Trophoblast cell (in vitro differentiated cells and primary cell): ENCODE results near the gene FOXK2.
"Not testable (repeated sequence)": the region's sequence is repeated elsewhere in the genome, so short reads cannot be mapped to it uniquely, and the experiment has no call there.

Experiments
- DNase-seq, 2 donors: peaks; one replicate each; pipeline ENCODE4 v3.0.0-alpha.2; 2016
- H2AFZ ChIP-seq: 2 replicates; pipeline ENCODE4 v1.6.1; 2013; ENCODE audit warnings: low read length, moderate library complexity, mild to moderate bottlenecking; ENCODE audit not compliant: insufficient read depth, poor library complexity
- H2AK5ac ChIP-seq: 2 replicates; pipeline ENCODE4 v1.6.1; 2013; ENCODE audit warnings: mild to moderate bottlenecking, low read length
- H2BK120ac ChIP-seq: 2 replicates; pipeline ENCODE4 v1.6.1; 2013; ENCODE audit warnings: low read length, mild to moderate bottlenecking, moderate library complexity; ENCODE audit not compliant: insufficient read depth, poor library complexity
- H2BK12ac ChIP-seq: 2 replicates; pipeline ENCODE4 v1.6.1; 2013; ENCODE audit warnings: mild to moderate bottlenecking, low read length, moderate library complexity
- H2BK5ac ChIP-seq: 2 replicates; pipeline ENCODE4 v1.6.1; 2013; ENCODE audit warnings: low read length, low read depth, moderate library complexity, mild to moderate bottlenecking; ENCODE audit not compliant: poor library complexity
- H3K14ac ChIP-seq: 2 replicates; pipeline ENCODE4 v1.6.1; 2013; ENCODE audit warnings: mild to moderate bottlenecking, low read length
- H3K18ac ChIP-seq: 2 replicates; pipeline ENCODE4 v1.6.1; 2013; ENCODE audit warnings: mild to moderate bottlenecking, low read length
- H3K23ac ChIP-seq: 2 replicates; pipeline ENCODE4 v1.6.1; 2013; ENCODE audit warnings: low read length
- H3K27ac ChIP-seq: 2 replicates; pipeline ENCODE4 v1.5.1; 2013; ENCODE audit warnings: low read depth, mild to moderate bottlenecking, inconsistent platforms, low read length, moderate library complexity
- H3K27me3 ChIP-seq: 2 replicates; pipeline ENCODE4 v1.6.1; 2013; ENCODE audit warnings: inconsistent platforms, mild to moderate bottlenecking, low read length, moderate library complexity; ENCODE audit not compliant: insufficient read depth
- H3K36me3 ChIP-seq, 2 experiments: 1 replicate in 1 of 2; 2 replicates in 1 of 2; pipeline ENCODE4 v1.6.1; 2013; ENCODE audit warnings: low read length in 2 of 2, mild to moderate bottlenecking in 2 of 2, moderate library complexity in 1 of 2; ENCODE audit not compliant: insufficient read depth in 2 of 2, control insufficient read depth in 1 of 2
- H3K4ac ChIP-seq: 2 replicates; pipeline ENCODE4 v1.6.1; 2013; ENCODE audit warnings: low read depth, mild to moderate bottlenecking, low read length, moderate library complexity
- H3K4me1 ChIP-seq, 2 experiments: 1 replicate in 1 of 2; 2 replicates in 1 of 2; pipeline ENCODE4 v1.6.1; 2013; ENCODE audit warnings: low read length in 2 of 2, mild to moderate bottlenecking in 2 of 2, moderate library complexity in 1 of 2; ENCODE audit not compliant: insufficient read depth in 2 of 2, control insufficient read depth in 1 of 2
- H3K4me2 ChIP-seq: 2 replicates; pipeline ENCODE4 v1.6.1; 2013; ENCODE audit warnings: inconsistent platforms, mild to moderate bottlenecking, low read length, moderate library complexity
- H3K4me3 ChIP-seq: 2 replicates; pipeline ENCODE4 v1.5.1; 2013; ENCODE audit warnings: mild to moderate bottlenecking, low read depth, low read length, inconsistent platforms
- H3K79me1 ChIP-seq: one replicate; pipeline ENCODE4 v1.6.1; 2013; ENCODE audit warnings: low read length
- H3K79me2 ChIP-seq: 2 replicates; pipeline ENCODE4 v1.6.1; 2013; ENCODE audit warnings: low read length, mild to moderate bottlenecking; ENCODE audit not compliant: control insufficient read depth, insufficient read depth, poor library complexity
- H3K9ac ChIP-seq: 2 replicates; pipeline ENCODE4 v1.6.1; 2013; ENCODE audit warnings: mild to moderate bottlenecking, low read length
- H3K9me3 ChIP-seq: 2 replicates; pipeline ENCODE4 v1.6.1; 2013; ENCODE audit warnings: low read depth, mild to moderate bottlenecking, control low read depth, inconsistent platforms, low read length; ENCODE audit not compliant: insufficient read depth
- H4K12ac ChIP-seq: 2 replicates; pipeline ENCODE4 v1.6.1; 2013; ENCODE audit warnings: low read depth, mild to moderate bottlenecking, low read length, moderate library complexity
- H4K8ac ChIP-seq: 2 replicates; pipeline ENCODE4 v1.6.1; 2013; ENCODE audit warnings: low read depth, mild to moderate bottlenecking, low read length, moderate library complexity
- H4K91ac ChIP-seq: one replicate; pipeline ENCODE4 v1.6.1; 2013; ENCODE audit warnings: low read depth, mild to moderate bottlenecking, low read length, moderate library complexity
- WGBS: extraction: QIAGEN DNeasy Blood & Tissue Kit; methylation state at CpG from one replicate; pipeline ENCODE4 v1.1.7; 2013; ENCODE audit warnings: missing lambda C conversion rate; ENCODE audit not compliant: insufficient read length, insufficient coverage; ENCODE audit errors: extremely low coverage; 5-methylcytosine and 5-hydroxymethylcytosine counted together

The FOXK2 gene

DNA sequence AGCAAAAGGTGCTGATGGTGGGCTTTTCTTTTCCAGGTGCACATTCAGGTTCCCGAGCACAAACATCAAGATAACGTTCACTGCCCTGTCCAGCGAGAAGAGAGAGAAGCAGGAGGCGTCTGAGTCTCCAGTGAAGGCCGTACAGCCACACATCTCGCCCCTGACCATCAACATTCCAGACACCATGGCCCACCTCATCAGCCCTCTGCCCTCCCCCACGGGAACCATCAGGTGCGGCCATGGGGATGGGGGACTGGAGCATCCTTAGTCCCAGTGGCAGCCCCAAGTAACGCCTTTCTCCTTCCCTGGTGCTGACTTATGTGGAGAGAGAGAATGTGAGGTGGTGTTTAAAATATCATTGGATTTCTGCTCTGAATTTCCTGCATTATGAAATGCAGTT lies 43.8 kb downstream of the FOXK2 start:
- no peak for DNase-seq
- no peaks in the 10 kb centered on the region for H3K27me3 ChIP-seq
- H2BK12ac ChIP-seq: no peak overlapping the region
- no peak overlapping the region for H3K14ac ChIP-seq
- no peak overlapping the region for H3K9ac ChIP-seq
- H4K8ac ChIP-seq: no peak overlapping the region
- no peak overlapping the region for H3K4me2 ChIP-seq
- peaks cover 3% of the 10 kb centered on the region for H3K9me3 ChIP-seq
- no peak overlapping the region for H2AFZ ChIP-seq
- peak overlapping the region; percentile 11 for H3K18ac ChIP-seq
- H3K36me3 ChIP-seq: peaks cover 27 to 35% of the 10 kb centered on the region in 2 experiments
- no peak overlapping the region for H3K23ac ChIP-seq
- no peak overlapping the region for H2BK5ac ChIP-seq
- no peak overlapping the region for H2BK120ac ChIP-seq
- no peak overlapping the region for H3K4me3 ChIP-seq
- peak overlapping the region; percentile 57 for H4K12ac ChIP-seq
- no peak overlapping the region for H4K91ac ChIP-seq
- H3K4me1 ChIP-seq: peaks cover 0 to 5% of the 10 kb centered on the region in 2 experiments
- no peak overlapping the region for H2AK5ac ChIP-seq
- H3K79me1 ChIP-seq: no peaks in the 10 kb centered on the region
- peak overlapping the region; percentile 53 for H3K4ac ChIP-seq
- WGBS: no CpG with 5 or more reads among the region's 9 CpGs
- H3K27ac ChIP-seq: no peak overlapping the region
- H3K79me2 ChIP-seq: peaks cover 32% of the 10 kb centered on the region

DNA sequence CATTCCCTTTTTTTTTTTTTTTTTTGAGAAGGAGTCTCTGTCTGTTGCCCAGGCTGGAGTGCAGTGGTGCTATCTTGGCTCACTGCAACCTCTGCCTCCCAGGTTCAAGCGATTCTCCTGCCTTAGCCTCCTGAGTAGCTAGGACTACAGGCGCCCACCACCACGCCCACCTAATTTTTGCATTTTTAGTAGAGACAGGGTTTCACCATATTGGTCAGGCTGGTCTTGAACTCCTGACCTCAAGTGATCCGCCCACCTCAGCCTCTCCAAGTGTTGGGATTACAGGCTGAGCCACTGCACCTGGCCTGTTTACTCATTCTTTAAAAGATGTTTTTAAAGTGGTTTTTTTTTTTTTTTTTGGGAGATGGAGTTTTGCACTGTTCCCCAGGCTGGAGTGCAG lies 44.2 kb downstream of the FOXK2 start:
- H3K4ac ChIP-seq, H3K23ac ChIP-seq, H2AFZ ChIP-seq: not testable (repeated sequence)

DNA sequence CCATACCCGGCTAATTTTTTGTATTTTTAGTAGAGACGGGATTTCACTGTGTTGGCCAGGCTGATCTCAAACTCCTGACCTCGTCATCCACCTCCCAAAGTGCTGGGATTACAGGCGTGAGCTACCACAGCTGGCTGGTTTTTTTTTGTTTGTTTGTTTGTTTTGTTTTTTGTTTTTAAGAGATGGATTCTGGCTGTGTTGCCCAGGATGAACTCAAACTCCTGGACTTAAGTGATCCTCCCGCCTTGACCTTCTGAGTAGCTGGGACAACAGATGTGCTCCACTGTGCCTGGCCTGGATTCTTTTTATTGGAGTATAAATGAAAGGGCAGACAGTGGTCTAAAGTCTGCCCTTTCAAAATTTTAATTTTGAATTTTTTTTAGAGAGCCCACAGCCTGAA lies 44.7 kb downstream of the FOXK2 start:
- Histone ChIP-seq H3K27ac (no peak overlapping the region), H3K27me3 (no peaks in the 10 kb centered on the region), H3K36me3 (peaks cover 31 to 41% of the 10 kb centered on the region in 2 experiments), H2BK12ac (no peak overlapping the region), H3K79me1 (no peaks in the 10 kb centered on the region), H4K8ac (no peak overlapping the region), H3K4me3 (no peak overlapping the region), H2BK5ac (no peak overlapping the region), H3K9ac (no peak overlapping the region), H3K4me1 (peaks cover 0 to 3% of the 10 kb centered on the region in 2 experiments), H3K18ac (no peak overlapping the region), H3K4me2 (no peak overlapping the region), H4K12ac (no peak overlapping the region), H3K79me2 (peaks cover 26% of the 10 kb centered on the region), H2BK120ac (no peak overlapping the region), H2AFZ (no peak overlapping the region), H2AK5ac (no peak overlapping the region), H3K4ac (no peak overlapping the region), H3K23ac (no peak overlapping the region), H3K9me3 (peaks cover under 1% of the 10 kb centered on the region), H4K91ac (no peak overlapping the region), H3K14ac (no peak overlapping the region)
- no CpG with 5 or more reads among the region's 5 CpGs for WGBS
- no peak for DNase-seq

More for the DNA sequence above, 44.2 kb downstream of the FOXK2 start:
- not testable (repeated sequence) for H3K4me1 ChIP-seq, H3K14ac ChIP-seq, H3K27me3 ChIP-seq, H3K4me2 ChIP-seq, H2BK5ac ChIP-seq, H3K9ac ChIP-seq, H3K79me1 ChIP-seq, H4K12ac ChIP-seq, H3K9me3 ChIP-seq, H3K18ac ChIP-seq, H2BK12ac ChIP-seq, H2BK120ac ChIP-seq, H3K27ac ChIP-seq, H3K4me3 ChIP-seq, H4K8ac ChIP-seq, H4K91ac ChIP-seq, DNase-seq, H2AK5ac ChIP-seq
- Histone ChIP-seq H3K36me3 (peaks cover 28 to 38% of the 10 kb centered on the region in 2 experiments), H3K79me2 (peaks cover 30% of the 10 kb centered on the region)
- WGBS: no CpG with 5 or more reads among the region's 4 CpGs

DNA sequence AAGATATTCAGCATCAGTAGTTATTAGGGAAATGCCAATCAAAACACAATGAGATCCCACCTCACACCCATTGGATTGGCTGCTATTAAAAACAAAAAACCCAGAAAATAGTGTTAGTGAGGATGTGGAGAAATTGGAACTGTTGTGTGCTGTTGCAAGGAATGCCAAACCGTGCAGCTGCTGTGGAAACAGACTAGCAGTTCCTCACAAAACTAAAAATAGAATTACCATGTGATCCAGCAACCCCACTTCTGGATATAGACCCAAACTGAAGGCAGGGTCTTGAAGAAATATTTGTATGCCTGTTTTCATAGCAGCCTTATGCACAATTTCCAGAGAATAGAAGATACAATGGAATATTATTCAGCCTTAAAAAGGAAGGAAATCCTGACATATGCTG lies 46.0 kb downstream of the FOXK2 start:
- Histone ChIP-seq H3K9me3 (no peaks in the 10 kb centered on the region), H2AFZ (no peak overlapping the region), H3K4ac (peak overlapping the region; percentile 40), H3K36me3 (peaks cover 38 to 50% of the 10 kb centered on the region in 2 experiments), H3K14ac (no peak overlapping the region), H3K4me2 (no peak overlapping the region), H2BK5ac (no peak overlapping the region), H4K12ac (no peak overlapping the region), H3K18ac (no peak overlapping the region), H3K27ac (no peak overlapping the region), H3K27me3 (no peaks in the 10 kb centered on the region), H3K79me2 (peaks cover 20% of the 10 kb centered on the region), H2BK120ac (no peak overlapping the region), H3K4me1 (peaks cover 0 to 3% of the 10 kb centered on the region in 2 experiments), H4K8ac (no peak overlapping the region), H3K79me1 (no peaks in the 10 kb centered on the region), H4K91ac (no peak overlapping the region), H3K4me3 (no peak overlapping the region), H2AK5ac (no peak overlapping the region), H2BK12ac (no peak overlapping the region), H3K9ac (no peak overlapping the region), H3K23ac (no peak overlapping the region)
- no peak for DNase-seq
- no CpG with 5 or more reads among the region's 1 CpG for WGBS
